CD4-positive, alpha-beta T cell treated with Interleukin-4 for 1 hour (primary cell): ENCODE measurements around the gene HEATR5B.
A peak's percentile ranks its signal among the peaks of the same experiment; 100 is the strongest.
"Not testable (repeated sequence)": the region's sequence is repeated elsewhere in the genome, so short reads cannot be mapped to it uniquely, and the experiment has no call there.

ENCODE experiments used
- DNase-seq, 2 donors: peaks; one replicate each; pipeline ENCODE4 v3.0.0-alpha.2; 2020 to 2022

The HEATR5B gene

DNA sequence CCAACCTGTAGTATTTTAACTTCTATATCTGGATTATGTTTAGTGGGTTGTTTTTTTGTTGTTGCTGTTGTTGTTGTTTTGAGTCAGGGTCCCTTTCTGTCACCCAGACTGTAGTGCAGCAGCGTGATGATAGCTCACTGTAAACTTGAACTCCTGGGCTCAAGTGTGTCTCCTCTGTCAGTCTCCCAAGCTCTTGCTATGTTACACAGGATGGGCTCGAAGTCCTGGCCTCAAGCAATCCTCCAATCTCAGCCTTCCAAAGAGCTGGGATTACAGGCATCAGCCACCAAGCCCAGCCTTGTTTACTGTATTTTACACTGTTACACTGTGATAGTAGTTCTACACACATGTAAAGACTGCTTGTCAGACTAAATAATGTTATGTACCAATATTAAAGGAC, 108.1 kb downstream of the HEATR5B start:
- no peak for DNase-seq

DNA sequence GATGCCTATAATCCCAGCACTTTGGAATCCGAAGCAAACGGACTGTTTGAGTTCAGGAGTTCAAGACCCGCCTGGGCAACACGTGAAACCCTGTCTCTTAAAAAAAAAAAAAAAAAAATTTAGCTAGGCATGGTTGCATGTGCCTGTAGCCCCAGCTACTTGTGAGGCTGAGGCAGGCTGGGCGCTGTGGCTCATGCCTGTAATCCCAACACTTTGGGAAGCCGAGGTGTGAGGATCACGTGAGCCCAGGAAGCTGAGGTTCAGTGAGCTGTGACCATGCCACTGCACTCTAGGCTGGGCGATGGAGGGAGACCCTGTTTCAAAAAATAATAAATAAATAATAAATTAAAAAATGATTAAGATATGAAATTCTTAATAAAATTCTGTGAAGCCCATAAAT, 108.9 kb downstream of the HEATR5B start:
- no peak for DNase-seq

- DNase-seq, result no peak
Measured at GRCh38 chr2:36973320-36973719, 110.9 kb downstream of the HEATR5B start.

GRCh38 chr2:36971990-36972389, 112.2 kb downstream of the HEATR5B start:
- no peak for DNase-seq

DNA sequence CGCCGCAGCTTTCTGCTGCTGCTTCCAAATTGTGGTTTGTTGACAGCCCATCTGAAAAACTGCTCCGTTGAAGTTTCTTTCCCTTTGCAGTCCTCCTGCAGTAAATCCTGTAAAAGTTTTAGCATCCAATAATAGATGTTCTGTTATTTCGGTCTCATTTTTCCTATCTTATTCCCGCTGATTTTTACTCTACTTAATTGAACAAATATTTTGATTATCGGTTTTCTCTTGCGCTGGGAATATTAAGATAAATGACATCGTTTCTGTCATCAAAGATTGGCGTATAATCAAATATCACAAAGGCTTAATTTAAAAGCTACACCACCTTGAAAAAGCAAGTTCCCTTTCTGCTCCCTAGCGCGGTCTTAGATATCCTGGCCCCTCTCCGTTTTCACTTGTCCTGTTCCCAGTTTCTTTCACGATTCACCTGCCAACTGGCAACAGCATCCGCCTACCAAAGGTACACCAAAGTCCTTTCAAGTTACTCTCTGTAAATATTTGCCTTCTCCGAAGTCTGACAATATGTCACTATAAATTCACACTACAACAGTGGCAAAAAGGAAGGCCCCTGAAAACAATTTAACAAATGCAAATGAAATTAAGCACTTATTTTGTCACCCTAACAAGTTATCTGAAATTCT, 116.8 kb downstream of the HEATR5B start:
- DNase-seq, result peak in 1 of 2 donors; percentile 3

DNA sequence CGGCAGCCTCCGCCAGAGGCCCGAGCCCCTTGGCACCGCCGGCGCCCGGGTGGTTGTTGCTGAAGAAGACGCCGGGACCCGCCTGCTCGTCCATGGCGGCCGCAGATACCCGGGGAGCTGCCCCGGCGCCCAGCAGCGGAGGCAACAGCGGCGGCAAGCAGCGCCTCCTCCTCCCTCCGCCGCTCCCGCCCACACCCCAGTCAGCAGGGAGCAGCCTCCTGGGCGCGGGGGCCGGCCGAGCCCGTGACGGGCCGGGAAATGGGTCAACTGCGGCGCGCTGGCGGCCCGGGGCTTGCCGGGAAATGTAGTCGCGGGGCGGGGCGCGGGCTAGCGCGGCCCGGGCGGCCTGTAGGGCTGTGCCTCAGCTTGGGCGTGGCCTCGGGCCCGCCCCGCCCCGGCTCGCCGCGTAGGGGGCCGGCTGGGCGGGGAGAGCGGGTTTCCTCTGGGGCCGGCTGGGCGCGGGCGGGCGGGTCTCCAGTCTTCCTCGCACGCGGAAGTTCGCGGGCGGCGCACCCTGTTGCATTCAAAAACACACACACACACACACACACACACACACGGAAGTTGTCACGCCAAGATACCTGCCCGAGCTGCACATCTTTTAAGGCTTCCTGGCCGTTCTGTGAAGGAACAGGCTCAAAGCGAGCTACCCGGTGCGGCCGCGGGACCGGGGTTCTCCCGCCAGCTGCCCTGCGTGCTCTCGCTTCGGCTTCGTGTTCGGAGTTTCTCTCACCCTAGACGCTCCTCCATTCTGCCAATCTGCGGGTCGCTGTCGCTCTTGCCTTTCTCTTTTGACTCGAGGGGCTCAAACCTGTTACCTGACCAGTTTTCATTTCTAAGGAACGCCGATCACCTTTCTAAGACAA, 117.6 kb downstream of the HEATR5B start, which contains the start of gene STRN:
Gene STRN (minus strand): TSS at position 167 of the 866 bp plus-strand sequence. CDS start 73 bp downstream, at position 94.
- peak; percentile 98 for DNase-seq

- no peak for DNase-seq
Measured at GRCh38 chr2:36965751-36966369, 118.3 kb downstream of the HEATR5B start.

- DNase-seq, result no peak
Measured at GRCh38 chr2:36965206-36965605, 119.0 kb downstream of the HEATR5B start.

GRCh38 chr2:36964496-36965058, 119.6 kb downstream of the HEATR5B start:
- DNase-seq, result no peak

DNA sequence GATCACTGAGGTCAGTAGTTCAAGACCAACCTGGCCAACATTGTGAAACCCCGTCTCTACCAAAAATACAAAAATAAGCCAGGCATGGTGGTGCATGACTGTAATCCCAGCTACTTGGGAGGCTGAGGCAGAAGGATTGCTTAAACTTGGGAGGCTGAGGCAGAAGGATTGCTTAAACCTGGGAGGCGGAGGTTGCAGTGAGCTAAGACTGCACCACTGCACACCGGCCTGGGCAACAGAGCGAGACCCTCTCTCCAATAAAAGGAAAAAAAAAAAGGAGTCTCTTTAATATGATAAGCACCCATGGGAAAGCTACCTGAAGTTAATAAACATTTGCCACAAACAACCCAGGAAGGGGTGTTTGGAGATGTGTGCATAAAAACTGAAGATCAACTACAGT, 120.4 kb downstream of the HEATR5B start:
- DNase-seq, result no peak

- DNase-seq, result no peak
Measured at GRCh38 chr2:36963106-36963505, 121.1 kb downstream of the HEATR5B start.

DNA sequence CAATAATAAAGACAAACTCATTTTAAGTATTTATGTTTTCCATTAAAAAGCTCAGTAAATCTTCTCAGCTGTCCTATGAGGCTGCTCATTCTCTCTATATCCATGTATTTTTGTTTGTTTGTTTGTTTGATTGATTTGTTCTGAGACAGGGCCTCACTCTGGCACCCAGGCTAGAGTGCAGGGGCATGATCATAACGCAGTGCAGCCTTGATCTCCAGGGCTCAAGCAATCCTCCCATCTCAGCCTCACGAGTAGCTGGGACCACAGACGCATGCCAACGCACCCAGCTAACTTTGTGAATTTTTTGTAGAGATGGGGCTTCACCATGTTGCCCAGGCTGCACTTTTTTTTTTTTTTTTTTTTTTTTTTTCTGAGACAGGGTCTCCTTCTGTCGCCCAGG, 123.4 kb downstream of the HEATR5B start:
- DNase-seq, result no peak

DNA sequence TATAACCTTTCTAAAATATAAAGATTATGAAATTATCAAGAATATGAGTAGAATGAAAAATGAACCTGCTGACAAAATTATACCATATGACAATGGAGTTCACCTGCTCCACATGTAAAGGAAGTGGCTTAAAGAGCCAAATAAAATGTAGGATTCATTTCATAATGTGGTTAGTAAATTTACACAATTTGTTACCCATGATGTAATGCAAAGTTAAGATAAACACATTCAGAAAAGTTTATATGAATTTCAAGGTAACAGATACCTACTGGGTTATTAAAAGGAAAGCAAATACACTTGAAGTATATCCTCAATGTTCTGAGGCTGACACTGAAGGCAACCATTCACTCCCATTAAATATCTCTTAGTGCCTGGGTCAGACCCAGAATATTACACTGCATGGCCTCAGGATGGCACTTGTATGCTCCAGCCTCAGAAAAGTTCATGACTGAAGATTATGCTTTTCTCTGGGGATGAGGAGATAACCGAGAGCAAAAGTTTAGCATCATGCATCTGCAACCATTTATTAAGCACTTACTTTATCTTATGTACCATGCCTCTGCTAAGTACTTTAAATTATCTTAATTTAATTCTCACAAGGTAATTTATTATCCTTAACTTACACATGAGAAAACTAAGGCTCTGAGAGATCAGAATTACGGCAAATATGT, 124.0 kb downstream of the HEATR5B start:
- DNase-seq, result no peak

DNA sequence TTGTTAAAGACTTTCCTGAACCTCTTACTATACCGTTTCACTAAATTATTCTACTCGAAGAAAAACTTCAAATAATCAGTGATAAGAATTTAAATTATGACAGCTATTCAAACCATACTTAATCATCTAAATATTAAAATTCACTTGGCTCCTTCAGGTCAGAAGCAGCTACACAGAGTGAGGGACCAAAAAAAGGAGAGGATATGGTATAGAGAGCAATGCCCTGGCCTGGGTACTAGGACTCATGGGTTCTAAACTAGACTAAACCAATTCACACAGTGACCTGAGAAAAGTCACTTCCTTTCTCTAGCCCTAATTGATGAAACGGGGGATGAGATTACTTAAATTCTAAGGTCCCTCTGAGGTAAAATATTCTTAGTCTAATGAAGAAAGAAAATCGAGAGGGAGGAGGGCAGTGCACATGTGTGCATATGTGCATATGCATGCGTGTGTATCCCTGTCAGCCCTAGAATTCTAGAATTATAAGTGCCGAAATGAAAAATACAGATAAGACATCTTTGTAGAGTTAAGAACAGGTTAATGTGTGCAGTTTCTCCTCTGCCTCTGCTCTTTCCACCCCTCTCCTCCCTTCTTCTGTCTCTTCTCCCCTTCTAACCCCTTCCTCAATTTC, 129.1 kb downstream of the HEATR5B start:
- no peak for DNase-seq

- no peak for DNase-seq
Measured at GRCh38 chr2:36952748-36953197, 131.4 kb downstream of the HEATR5B start.

DNA sequence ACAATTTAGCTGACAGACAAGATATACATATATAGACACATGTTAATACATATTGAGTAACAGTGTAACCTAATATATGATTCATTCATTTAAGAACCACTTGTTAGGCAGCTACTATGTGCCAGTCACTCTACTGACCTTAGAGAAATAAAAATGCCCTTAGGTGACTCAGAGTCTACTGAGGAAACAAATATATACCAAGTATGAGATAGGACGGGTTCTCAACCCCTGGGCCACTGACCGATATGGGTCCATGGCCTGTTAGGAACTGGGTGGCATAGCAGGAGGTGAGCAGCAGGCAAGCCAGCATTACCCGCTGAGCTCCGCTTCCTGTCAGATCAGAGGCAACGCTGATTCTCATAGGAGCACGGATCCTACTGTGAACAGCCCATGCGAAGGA, 132.6 kb downstream of the HEATR5B start:
- DNase-seq, result no peak

DNA sequence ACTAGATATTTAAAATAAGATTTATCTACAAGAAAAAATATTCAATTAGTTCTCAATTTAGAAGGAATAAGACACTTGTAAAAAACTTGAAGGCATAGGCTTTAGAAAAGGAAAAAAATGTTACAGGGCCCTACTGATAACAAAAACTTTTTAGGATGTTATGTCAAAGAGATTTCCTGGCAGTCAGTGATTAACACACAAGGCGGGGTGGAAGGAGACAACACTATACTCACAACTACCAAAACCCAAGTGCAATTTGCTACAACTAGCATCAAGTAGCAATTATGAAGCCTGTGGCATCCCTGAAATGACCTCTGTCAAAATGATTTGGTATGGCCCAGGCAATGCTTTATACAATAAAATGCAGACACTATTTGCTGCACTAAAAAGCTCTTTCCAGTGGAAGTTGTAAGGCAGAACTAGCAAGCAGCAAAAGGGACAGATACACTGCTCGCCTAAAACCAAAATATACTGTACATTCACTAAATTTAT, 133.1 kb downstream of the HEATR5B start:
- no peak for DNase-seq

GRCh38 chr2:36949845-36950244, 134.3 kb downstream of the HEATR5B start:
- DNase-seq, result no peak

- DNase-seq, result not testable (repeated sequence)
Measured at GRCh38 chr2:36945240-36945639, 138.9 kb downstream of the HEATR5B start.

- no peak for DNase-seq
Measured at GRCh38 chr2:36941867-36942266, 142.3 kb downstream of the HEATR5B start.

DNA sequence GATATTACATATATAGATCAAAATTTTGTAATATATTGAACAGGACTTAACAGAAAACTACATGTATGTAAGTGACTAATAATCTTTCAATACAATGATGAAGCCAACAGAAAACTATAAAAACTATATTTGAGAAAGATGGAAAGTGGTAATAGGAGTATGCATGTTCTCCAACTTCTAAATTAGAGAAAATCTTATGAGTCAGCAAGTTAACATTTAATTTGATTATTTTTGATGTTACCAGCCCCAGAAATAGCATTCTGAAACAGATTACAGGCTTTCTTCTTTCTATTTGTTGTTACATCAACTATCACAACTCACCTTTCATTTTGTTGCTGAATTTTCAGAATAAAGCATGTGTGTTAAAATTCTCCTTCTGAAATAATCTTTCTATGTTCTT, 147.6 kb downstream of the HEATR5B start:
- not testable (repeated sequence) for DNase-seq

DNA sequence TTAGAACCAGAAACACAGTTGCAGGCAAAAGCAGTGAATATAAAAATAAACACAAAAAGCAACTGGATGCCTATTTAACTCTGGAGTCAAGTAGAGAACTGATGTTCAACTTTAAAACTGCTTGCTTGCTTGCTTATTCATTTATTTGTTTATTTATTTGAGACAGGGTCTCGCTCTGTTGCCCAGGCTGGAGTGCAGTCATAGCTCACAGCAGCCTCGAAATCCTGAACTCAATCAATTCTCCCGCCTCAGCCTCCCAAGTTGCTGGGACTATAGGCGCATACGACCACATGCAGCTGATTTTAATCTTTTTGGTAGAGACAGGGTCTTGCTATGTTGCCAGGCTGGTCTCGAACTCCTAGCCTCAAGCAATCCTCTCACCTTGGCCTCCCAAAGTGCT, 152.5 kb downstream of the HEATR5B start:
- DNase-seq, result not testable (repeated sequence)
